ENCODE results near the gene CFD.

CFD gene

DNA sequence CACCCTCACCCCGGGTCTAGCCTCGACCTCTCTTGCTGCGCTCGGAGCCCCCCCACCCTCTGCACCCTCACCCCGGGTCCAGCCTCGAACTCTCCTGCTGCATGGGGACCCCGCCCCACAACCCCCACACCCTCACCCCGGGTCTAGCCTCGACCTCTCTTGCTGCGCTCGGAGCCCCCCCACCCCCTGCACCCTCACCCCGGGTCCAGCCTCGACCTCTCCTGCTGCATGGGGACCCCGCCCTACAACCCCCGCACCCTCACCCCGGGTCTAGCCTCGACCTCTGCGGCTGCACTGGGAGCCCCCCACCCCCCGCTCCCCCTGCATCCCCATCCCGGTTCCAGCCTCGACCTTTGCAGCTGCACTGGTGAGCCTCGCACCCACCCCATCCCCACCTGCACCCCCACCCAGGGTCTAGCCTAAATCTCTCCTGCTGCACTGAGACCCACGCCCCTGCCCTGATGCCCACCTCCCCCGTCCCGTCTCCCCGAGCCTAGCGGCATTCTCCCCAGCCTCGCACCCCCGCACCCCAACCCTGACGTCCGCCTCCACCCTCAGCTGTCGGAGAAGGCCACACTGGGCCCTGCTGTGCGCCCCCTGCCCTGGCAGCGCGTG lies 1.8 kb downstream of the CFD start:
- DNase-seq (ENCODE audit: low spot score): no peak
- in situ Hi-C loops (cut with MboI; ENCODE audit: low pct_unique_long_range_greater_than_20kb, low sequenced_read_pairs, unreplicated experiment): loop anchor here (10.0 kb wide), 1 partner anchor 64 kb away; the partner anchor contains the start of gene ARID3A
- no peak for TF ChIP-seq CTCF (IDR thresholded peaks at IDR 0.05; ENCODE audit: extremely low read depth, insufficient read depth, missing control alignments)

DNA sequence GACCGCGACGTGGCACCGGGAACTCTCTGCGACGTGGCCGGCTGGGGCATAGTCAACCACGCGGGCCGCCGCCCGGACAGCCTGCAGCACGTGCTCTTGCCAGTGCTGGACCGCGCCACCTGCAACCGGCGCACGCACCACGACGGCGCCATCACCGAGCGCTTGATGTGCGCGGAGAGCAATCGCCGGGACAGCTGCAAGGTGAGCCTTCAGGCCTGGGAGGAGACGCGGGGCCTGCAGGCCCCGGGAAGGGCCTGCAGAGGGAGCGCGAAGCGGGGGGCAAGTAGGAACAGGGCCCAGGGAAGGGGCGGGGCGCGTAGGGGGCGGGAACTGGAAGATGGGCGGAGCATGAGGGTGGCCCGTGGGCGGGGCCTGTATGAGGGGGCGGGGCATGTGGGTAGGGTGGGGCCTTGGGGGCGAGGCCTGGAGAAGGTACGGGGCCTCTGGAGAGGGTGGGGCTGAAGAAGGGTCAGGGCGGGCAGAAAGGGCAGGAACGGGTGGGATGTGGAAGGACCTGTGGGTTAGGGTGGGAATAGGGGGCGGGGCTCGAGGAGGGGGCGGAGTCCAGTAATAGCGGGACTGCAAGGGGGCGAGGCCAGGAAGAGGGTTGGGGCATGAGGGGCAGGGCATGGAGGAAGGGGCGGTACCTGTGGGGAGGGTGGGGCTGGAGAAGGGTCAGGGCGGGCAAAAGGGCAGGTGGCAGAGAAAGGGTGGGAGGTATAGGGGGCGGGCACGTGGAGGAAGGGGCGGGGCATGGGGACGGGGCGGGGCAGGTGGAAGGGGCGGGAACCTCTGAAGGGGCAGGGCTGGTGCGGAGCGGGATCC lies 2.5 kb downstream of the CFD start:
- peak; percentile 92 for DNase-seq (ENCODE audit: low spot score)
- TF ChIP-seq CTCF (IDR thresholded peaks at IDR 0.05; ENCODE audit: extremely low read depth, insufficient read depth, missing control alignments): no peak
- in situ Hi-C loops (cut with MboI; ENCODE audit: low pct_unique_long_range_greater_than_20kb, low sequenced_read_pairs, unreplicated experiment): loop anchor here (10.0 kb wide), 1 partner anchor 63 kb away; the partner anchor contains the start of gene ARID3A

DNA sequence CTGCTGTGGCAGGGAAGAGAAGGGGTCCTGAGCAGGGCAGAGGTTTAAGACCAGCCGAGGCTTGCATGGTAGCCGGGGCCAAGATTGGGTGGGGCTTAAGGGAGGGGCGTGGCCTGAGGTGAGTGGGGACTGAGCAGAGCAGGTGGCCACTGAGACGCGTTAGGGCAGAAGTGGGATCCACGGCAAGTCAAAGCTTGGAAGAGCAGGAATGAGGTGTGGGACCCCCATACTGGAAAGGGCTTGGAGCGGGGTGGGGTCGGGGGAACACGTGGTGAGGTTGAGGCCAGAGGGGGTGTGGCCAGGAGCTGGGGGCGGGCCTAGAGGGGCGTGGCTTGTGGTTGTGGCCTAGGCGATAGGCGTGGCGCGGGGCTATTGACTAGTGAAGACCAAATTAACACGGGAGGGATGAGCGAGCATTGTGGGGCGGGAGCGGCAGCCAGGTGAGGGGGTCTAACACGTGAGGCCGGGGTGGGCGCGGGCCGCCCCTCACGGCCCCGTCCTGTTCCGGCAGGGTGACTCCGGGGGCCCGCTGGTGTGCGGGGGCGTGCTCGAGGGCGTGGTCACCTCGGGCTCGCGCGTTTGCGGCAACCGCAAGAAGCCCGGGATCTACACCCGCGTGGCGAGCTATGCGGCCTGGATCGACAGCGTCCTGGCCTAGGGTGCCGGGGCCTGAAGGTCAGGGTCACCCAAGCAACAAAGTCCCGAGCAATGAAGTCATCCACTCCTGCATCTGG lies 3.3 kb downstream of the CFD start:
- no peak for TF ChIP-seq CTCF (IDR thresholded peaks at IDR 0.05; ENCODE audit: extremely low read depth, insufficient read depth, missing control alignments)
- peak; percentile 91 for DNase-seq (ENCODE audit: low spot score)
- in situ Hi-C loops (cut with MboI; ENCODE audit: low pct_unique_long_range_greater_than_20kb, low sequenced_read_pairs, unreplicated experiment): loop anchor here (10.0 kb wide), 1 partner anchor 62 kb away; the partner anchor contains the start of gene ARID3A

DNA sequence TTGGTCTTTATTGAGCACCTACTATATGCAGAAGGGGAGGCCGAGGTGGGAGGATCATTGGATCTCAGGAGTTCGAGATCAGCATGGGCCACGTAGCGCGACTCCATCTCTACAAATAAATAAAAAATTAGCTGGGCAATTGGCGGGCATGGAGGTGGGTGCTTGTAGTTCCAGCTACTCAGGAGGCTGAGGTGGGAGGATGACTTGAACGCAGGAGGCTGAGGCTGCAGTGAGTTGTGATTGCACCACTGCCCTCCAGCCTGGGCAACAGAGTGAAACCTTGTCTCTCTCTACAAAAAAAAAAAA lies 3.8 kb downstream of the CFD start:
- DNase-seq (ENCODE audit: low spot score): no peak
- in situ Hi-C loops (cut with MboI; ENCODE audit: low pct_unique_long_range_greater_than_20kb, low sequenced_read_pairs, unreplicated experiment): loop anchor here (10.0 kb wide), 1 partner anchor 62 kb away; the partner anchor contains the start of gene ARID3A
- no peak for TF ChIP-seq CTCF (IDR thresholded peaks at IDR 0.05; ENCODE audit: extremely low read depth, insufficient read depth, missing control alignments)

DNA sequence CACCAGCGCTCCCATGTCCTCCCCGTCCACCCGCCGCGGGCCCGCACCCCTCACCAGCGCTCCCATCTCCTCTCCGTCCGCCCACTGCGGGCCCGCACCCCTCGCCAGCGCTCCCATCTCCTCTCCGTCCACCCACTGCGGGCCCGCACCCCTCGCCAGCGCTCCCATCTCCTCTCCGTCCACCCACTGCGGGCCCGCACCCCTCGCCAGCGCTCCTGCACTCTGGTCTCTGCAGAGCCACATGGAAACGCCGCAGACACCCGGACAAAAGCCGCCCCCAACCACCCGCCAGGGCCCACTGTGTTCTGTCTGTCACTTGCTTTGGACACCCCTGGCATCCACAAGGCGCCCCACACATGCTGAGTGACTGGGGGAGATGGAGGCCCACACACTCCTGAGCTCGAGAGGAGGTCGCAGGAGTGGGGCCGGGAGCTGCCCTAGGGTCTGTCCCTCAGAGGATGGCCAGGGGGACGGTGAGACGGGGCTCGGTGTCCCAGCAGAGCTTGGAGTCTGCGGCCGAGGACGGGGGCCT lies 7.4 kb downstream of the CFD start:
- in situ Hi-C loops (cut with MboI; ENCODE audit: low pct_unique_long_range_greater_than_20kb, low sequenced_read_pairs, unreplicated experiment): loop anchor here (10.0 kb wide), 1 partner anchor 58 kb away; the partner anchor contains the start of gene ARID3A
- no peak for TF ChIP-seq CTCF (IDR thresholded peaks at IDR 0.05; ENCODE audit: extremely low read depth, insufficient read depth, missing control alignments)
- no peak for DNase-seq (ENCODE audit: low spot score)

GRCh38 chr19:867301-867793 lies 7.9 kb downstream of the CFD start:
- in situ Hi-C loops (cut with MboI; ENCODE audit: low pct_unique_long_range_greater_than_20kb, low sequenced_read_pairs, unreplicated experiment): loop anchor here (10.0 kb wide), 1 partner anchor 57 kb away; the partner anchor contains the start of gene ARID3A

More at GRCh38 chr19:867301-867793, 7.9 kb downstream of the CFD start:
- TF ChIP-seq CTCF (IDR thresholded peaks at IDR 0.05; ENCODE audit: extremely low read depth, insufficient read depth, missing control alignments): no peak
- no peak for DNase-seq (ENCODE audit: low spot score)
